Right renal pelvis (tissue), 4 donors: ENCODE results near the gene MYH11. TPM values are rescaled to one million over a fixed set of nuclear protein-coding genes. Genes with fewer than 3 reads are reported as not detected.
"Not testable (repeated sequence)": the region's sequence is repeated elsewhere in the genome, so short reads cannot be mapped to it uniquely, and the experiment has no call there.

Experiments
- DNase-seq, 4 donors: peaks; one replicate each; pipeline ENCODE4 v3.0.0-alpha.2; 2013; ENCODE audit warnings: low read depth in 4 of 4, low spot score in 3 of 4, missing footprints in 1 of 4
- polyA plus RNA-seq, 4 donors: library from polyadenylated mRNA; unstranded; fragments of 120-200 nt; gene quantifications; one replicate each; pipeline ENCODE4 v1.2.1, GENCODE V29; 2013; ENCODE audit not compliant: insufficient read length in 4 of 4

Gene MYH11
- polyA plus RNA-seq, 4 donors = 11.8 to 16.1 (median 13.7) TPM

DNA sequence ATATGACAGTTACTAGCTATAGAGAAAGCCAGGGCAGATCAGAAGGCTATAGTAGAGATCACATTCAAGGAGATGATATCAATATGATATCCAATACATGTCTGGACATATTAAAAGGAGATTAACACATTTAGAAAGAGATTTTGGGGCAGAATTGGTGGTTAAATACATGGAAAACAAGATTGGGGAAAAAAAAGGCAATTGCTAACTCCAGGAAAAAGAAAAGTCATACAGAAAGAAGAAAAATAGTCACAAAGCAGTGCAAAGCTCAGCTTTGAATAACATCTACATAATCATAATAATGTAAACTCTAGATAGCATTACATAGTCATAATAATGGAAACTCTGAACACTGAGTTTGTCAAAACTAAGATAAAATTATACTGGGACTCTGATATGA is 40.6 kb downstream of the MYH11 start:
- DNase-seq = no peak

DNA sequence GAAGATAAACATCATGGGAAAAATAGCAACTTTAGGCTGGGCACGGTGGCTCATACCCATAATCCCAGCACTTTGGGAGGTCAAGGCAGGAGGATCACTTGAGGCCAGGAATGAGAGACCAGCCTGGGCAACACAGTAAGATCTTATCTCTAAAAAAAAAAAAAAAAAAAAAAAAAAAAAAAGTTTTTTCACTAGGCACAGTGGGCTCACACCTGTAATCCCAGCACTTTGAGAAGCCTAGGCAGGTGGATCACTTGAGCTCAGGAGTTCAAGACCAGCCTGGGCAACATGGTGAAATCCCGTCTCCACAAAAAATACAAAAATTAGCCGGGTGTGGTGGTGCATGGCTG is 44.5 kb downstream of the MYH11 start:
- DNase-seq = not testable (repeated sequence)

DNA sequence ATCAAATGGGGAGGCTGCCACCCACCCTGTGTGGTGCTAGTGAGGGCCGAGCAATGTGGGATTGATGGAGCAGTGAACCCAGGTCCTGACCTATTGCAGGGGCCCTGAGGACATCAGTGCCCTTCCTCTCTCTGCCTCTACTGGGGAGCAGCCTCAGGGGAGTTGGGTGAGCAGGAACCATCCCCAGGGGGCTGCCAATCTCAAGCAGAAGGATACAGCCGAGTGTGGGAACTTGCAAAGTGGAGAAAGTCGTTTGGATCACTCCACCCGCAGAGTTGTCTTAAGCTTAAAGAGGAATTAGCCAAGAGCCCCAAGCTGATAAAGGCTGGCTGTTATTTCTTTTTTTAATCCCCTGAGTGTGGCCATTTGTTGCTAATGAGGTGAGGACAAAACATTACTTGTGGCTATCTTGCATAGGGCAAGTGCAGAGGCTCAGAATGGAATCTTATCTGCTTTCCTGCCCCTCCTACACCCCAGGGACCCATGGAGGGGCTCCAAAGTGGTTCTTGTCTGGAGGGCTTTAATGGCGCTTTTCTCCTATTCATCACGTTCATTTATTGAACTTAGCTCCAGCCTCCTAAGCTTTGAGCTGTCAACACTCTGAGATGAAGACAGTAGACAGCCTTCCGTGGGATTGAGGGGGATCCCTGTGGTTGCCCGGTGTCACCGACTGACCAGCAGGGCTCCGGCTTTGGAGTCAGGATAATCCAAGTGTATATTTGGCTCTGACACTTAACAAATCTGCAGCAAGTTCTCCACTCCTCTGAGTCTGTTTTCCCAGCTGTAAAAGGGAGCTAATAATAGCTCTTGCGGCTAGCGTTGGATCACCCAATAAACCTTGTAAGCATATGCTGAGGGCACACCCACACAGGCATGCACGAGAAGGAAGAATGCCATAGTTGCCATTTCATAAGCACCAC is 45.1 kb downstream of the MYH11 start:
- DNase-seq = no peak

DNA sequence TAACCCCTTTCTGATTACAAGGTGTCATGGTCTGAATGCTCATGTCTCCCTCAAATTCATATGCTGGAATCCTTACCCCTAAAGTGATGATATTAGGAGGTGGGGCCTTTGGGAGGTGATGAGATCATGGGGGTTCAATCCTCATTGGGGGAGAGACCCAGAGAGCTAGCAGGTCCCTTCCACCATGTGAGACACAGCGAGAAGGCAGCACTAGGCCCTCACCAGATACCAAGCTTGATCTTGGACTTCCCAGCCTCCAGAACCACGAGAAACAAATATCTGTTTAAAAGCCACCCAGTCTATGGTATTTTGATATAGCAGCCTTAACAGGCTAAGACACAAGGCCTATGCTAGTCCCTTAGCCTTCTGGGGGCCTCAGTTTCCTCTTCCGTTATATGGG is 45.9 kb downstream of the MYH11 start:
- DNase-seq = no peak

DNA sequence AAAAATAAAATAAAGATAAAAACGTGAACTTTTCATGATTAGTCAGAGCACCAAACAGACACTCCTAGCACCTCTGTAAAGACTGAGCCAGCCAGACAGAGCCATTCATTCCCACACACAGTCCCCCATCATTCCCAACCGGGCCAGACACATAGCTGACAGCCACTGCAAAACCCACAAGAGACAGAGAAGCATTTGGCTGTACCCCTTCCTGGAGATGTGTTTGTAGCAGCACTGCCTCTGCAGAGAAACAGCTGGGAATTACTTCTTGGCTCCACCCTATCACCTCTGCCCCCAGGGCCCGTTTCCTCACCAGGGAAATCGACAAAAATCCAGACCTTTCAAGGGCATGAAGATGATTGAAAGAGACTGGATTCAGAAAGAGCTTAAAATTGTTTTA is 46.4 kb downstream of the MYH11 start:
- no peak for DNase-seq

DNA sequence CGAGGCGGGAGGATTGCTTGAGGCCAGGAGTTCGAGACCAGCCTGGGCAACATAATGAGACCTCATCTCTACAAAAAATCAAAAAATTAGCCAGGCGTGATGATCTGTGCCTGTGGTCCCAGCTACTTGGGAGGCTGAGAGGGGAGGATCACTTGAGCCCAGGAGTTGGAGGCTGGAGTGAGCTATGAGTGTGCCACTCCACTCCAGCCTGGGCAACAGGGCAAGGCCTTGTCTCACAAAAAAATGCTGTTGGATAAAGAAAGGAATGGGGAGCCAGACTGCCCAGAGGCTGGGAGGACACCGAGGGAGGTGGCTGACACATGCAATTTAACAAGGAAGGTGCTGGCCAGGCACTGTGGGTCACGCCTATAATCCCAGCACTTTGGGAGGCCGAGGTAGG is 47.5 kb downstream of the MYH11 start:
- DNase-seq = not testable (repeated sequence)

DNA sequence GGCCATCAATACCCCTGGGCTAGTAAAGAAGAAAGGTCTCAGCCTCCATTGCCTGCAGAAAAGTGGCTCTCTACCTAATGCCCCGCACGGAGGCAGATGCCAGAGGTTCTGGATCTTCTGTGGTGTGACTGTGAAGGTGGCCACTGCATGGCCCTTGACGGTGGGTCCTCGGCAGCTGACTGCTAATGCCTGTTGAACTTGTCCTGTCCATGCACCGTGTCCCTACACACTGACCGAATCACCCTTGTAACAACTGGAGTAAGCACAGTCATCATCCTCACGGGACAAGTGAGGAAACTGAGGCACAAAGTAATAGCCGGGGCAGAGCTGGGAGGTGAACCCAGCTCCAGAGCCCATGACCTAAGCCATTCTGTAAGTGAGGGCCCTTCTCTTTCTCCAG is 48.8 kb downstream of the MYH11 start:
- no peak for DNase-seq

DNA sequence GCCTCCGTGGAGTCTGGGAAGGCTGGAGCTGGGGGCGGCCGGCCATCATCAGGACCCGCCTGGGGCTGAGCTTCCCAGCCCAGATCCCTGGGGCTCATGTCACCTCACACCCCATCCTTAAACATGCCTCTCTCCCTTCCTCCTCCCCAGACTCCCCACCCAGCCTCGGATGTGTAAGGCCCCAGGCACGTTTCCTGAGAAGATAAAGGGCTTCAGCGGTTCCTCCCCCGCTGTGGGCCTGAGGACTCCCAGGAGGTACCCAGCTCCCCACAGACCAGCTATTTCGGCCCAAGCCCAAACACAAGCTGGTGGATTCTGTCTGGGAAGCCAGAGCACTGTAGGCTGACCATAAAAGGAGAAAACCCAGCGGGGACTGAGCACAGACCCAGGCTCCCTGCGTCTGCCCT is 49.2 kb downstream of the MYH11 start:
- DNase-seq = no peak

DNA sequence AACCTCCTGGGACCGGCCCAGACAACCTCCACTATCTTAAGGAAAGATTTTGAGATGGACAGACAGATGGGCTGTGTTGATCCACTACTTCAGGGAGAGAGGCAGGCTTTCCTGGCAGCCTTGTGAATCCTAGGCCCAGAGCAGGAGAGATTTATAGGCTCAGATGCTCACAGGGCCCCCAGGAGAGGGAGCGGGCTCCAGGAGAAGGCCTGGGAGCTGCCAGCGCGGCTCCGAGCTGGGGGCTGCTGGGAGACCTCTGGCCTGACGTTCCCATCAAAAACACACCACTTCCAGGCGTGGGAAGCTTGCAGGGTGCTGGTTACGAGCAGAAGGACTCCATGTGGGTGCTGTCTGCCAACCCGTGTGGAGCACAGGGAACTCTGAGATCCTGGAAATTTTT is 53.2 kb downstream of the MYH11 start:
- DNase-seq = no peak

DNA sequence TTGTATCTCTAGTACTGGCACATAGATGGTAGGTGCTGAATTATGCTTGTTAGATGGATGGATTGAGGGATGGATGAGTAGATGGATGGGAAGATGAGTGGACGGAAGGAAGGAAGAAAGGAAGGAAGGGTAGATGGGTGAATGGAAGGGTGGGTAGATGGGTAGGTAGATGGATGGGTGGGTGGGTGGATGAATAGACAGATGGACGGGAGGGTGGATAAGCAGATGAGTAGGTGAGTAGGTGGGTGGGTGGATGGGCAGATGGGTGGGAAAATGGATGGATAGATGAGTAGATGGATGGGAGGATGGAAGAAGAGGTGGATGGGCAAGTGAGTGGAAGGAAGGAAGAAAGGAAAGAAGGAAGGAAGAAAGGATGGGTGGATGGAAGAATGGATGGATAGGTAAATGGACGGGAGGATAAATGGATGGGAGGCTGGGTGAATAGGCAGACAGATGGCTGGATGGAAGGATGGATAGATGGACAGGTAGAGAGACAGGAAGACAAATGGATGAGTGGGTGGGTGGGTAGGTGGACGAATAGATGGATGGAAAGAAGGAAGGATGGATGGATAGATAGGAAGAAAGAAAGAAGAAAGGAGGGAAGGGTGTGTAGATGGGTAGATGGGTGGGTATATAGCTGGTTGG is 56.9 kb downstream of the MYH11 start:
- no peak for DNase-seq

DNA sequence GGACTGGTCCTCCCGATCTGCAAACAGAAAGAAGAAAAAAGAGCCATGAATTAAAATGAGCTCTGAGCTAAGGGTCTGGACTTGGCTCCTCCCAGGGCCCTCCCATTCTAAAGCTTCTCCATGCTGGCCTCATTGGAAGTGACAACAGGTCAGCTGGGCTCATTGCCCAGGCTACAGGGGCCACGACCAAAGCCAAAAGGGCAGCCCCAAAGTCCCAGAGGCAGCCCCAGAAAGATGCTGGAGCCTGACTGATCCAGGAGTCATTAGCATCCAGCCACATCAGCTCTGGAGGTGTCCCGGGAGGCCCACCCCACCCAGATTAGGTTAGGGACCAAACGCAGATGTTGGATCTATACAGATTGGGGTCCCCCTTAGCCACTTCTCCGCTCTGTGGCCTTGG is 58.2 kb downstream of the MYH11 start:
- DNase-seq = no peak

DNA sequence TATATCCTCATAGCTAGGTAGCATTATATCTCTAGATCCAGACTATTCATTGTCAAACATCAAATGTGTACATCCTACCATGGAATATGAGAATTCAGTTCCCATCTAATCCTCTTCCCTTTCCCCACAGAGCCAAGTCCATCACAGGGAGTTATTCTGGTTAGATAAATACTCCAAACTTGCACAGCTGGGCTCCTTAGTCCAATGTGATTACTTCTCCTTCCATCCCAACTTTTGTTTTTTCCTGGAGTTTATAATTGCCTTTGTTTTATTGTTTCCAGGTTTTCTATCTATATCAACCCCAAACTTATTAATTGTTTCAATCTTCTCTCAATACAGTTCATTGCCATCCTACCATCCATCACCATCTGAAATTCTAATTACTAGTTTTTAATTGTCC is 59.9 kb downstream of the MYH11 start:
- no peak for DNase-seq

DNA sequence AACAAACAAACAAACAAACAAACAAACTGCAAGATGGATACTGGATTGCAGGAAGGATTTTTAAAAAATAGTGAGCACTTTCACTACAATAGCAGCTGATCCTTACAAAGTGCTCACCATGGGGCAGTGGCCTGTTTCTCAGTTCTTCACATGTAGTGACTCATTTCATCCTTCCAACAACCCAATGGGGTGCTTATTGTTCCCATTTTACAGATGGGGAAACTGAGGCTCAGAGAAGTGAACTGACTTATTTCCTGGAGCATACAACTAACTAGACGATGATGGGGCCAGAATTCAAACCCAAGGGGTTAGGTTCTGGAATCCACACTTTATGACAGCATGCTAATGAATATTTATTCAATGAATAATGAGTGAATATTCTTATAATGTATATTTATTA is 61.2 kb downstream of the MYH11 start:
- no peak for DNase-seq

DNA sequence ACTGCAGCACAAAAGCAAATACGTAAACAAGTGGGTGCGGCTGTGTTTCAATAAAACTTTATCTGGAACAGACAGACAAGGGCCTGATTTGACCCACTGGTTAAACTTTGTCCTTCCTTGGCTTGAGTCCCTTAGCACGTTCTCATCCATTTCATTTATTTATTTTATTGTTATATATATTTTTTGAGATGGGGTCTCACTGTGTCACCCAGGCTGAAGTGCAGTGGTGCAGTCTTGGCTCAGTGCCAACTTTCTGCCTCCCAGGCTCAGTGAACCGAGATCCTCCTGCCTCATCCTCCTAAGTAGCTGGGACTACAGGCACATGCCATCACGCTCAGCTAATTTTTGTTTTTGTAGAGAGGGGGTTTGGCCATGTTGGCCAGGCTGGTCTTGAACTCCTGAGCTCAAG is 64.3 kb downstream of the MYH11 start:
- DNase-seq = no peak

DNA sequence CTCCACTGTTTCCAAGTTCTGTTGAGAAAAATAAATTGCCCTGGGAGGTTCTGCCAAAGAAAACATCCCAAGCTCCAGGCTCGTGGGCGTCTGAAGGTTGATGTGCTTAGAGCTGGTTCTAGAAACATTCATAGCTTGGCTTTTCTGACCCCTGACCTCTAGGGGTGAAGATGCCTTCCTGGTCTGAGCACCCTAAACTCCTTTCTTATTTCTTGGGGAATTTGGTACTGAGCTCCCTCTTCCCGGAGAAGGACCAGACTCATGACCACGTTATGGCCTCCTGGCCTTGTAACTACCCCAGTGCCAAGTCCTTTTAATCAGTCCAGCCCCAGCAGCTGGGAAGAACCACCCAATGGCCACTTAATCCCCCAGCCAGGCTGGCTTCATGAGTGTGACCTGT is 66.4 kb downstream of the MYH11 start:
- no peak for DNase-seq

DNA sequence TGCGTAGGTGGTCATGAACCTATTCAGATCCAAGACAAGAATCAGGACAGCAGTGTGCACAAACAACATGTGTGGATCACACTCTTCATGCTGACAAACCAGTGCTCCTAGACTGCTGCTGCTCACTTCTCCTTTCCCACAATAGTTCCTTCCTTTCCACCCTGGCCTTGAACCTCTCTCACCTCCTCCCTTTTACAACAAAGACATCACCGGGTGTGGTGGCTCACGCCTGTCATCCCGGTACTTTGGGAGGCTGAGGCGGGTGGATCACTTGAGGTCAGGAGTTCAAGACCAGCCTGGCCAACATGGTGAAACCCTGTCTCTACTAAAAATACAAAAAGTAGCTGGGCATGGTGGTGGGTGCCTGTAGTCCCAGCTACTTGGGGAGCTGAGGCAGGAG is 67.0 kb downstream of the MYH11 start:
- not testable (repeated sequence) for DNase-seq

DNA sequence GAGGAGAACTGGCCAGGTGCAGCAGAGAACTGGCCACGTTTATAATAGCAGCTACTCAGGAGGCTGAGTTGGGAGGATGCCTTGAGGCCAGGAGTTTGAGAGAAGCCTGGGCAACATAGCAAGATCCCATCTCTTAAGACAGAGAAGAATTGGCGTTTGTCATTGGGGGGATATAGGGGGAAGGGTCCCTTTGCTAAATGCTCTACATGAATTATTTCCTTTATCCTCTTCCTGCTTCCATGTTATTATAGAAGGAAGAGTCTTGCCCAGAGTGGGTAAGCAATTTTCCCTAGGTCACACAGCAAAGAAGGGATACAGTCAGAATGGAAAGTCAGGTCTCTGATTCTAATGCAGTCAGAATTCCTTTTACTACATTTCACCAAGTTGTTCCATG is 68.0 kb downstream of the MYH11 start:
- DNase-seq = no peak

DNA sequence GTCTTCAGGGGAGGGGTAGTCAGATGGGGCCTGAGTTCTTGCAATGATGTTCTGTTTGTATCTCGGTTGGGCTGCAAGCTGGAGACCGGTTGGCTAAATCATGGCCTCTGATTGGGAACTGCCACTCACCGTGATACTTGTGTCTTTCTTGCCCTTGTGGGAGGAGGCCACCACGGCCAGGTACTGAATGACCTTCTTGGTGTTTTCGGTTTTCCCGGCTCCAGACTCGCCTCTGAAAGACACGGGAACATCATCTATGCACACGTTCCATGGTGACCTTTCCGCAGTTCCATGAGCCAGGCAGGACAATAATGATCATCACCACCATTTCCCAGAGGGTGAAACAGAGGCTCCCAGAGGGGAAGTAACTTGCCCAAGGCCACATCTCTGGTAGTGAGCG is 70.3 kb downstream of the MYH11 start:
- no peak for DNase-seq

DNA sequence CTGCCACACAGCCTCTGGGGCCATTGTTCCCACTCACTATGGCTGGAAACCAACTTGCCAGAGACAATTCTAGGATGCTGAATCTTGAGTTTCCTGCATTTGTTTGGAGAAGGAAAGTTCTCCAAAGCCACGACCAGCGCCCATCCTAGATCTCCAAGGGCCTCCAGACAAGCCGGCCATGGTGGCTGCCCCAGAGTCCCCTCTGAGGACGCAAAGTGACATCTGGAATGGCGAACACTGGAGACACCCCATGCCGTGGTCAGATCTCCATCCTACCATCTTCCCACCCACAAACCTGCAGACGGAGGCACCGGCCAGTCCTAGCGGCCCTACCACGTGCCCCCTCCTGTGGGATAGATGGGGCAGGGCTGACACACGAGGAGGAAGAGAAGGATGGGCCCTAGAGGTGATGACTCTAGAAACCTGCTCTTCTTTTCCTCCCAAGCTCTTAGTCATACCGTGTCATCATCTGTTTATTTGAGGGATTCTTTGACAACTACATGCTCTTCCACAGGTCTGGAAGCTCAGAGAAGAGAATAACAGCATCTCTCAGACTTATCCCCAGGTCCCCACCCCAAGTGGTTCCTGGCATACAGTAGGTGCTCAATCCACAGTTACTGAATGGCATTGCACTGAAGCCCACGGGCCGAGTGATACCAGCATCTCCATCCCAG is 71.3 kb downstream of the MYH11 start:
- DNase-seq = no peak

DNA sequence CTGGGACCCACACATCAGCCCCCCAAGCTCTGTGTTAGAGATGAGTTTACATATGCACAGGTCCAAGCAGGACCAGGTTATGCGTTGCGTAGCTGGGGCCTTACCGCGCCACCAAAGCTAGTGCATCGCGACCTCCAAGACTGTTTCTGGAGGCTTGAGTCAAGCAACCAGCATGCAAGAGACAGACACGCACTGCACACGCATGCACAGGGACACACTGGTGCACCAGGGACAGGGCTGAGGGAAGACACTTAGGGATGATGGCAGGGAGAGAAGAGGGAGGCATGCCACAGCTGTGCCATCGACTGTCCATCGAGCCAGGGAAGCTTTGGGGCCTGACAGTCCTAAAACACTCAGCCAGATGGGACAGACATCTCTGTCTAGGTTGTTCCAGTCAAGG is 72.8 kb downstream of the MYH11 start:
- DNase-seq = no peak

DNA sequence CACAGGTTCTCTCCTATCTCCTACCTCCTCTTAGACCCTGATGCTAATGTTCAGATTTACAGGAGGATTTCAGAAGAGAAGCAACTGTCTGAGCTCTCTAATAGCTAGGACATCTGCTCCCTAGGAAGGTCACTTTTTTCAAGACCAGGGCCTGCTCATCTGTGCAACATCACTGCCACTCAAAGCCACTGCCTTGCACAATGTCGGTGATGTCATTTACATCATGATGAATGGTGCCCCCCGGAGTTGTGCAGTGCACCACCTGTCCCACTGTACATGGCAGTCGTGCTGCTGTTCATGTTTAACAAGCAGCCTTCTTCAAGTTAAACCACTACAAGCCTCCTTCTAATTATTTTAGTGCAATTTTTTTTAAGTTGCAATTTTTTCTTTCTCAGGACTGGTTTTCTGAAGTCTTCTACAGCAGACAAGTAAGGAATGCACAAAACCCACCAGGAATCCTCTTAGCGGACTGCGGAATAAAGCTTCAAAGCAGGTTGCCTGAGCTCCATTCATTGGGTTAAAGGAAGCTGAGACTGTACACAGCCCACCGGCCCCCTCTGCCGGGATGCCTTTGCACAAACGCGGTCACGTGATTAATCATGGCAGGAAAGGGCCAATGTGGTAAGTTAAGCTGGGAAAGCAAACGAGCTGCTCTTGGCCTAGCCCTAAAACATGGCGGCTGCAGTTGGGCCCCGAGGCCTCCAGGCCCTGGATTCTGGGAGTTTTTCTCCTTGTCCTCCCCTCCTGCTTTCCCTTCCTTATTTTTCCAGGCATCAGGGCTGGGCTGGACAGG is 74.1 kb downstream of the MYH11 start:
- no peak for DNase-seq
